Activated CD8-positive, alpha-beta memory T cell treated with anti-CD3 and anti-CD28 coated beads for 24 hours (primary cell): ENCODE data around the gene STK16.

Experiments used
- DNase-seq: peaks from one replicate; pipeline ENCODE4 v3.0.0-alpha.2; 2020

STK16 gene

DNA sequence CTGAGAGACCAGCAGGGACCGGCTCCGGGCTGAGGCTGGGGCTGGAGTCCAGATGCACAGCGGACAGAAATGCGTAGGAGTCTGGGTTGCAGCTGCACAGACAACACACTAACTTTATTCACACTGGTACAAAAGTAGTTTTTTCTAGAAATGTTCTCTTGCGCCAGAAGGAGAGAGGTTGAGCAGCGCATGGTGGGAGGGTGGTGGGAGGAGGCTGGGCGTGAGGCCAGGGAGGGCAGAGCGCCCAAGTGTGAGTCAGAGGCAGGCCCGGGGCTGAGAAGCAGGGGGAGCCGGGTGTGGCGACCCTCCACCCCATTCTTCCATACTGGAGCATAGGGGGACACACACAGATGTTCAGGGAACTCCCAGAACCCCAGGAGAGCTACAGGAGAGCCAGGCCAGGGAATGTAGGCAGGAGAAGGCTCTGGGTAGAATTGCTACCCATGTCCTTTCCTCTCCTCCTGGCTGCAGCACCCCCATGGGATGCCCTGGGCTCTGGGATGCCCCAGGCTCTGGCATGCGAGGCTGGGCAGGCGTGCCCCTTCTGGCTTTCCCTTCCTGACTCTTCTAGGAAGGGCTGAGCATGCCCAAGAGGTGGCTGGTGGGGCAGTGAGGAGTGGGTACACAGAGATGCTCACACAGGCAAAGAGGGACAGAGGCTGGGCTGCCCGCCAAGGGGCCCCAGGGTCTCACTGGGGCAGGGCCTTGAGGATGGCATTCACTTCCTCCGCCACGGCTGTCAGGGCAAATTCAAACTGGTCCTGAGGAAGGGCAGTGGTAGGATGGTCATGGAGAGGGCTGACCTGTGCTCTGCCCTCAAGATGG is 44.5 kb downstream of the STK16 start:
- DNase-seq: no peak

DNA sequence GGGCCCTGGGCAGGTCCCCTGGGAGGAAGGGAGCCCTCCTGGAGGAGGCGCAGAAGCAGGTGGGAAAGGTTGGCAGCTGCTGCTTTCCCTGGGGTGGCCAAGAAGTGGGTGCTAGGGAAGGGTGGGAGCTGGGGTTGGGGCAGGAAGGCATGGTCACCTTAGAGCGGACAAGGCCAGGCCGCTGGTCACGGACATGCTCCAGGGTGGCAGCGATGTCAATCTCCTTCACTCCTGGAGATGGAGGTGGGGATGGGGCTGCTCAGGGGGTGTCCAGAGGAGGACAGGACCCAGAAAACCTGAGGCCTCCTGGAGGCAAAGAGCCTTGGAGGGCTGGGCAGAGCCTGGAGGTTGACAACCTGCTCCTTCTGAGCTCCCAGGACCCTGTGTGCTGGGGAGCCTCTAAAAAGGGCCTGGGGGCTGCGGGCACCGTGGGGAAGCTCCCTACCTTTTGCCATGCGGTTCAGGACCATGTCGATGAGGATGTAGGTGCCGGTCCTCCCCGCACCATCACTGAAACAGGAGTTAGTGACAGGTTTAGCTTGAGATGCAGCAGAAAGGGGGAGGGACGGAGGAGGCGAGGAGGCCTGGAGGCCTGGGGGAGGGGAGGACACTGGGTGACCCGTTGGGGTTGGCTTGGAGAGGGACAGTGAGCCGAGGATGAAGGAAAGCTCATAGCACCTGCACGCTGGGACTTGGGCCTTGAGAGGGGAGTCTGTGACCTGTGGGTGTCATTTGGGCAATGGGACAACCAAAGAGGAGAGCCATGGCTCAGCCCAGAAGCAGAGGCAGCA is 45.3 kb downstream of the STK16 start:
- DNase-seq: no peak

DNA sequence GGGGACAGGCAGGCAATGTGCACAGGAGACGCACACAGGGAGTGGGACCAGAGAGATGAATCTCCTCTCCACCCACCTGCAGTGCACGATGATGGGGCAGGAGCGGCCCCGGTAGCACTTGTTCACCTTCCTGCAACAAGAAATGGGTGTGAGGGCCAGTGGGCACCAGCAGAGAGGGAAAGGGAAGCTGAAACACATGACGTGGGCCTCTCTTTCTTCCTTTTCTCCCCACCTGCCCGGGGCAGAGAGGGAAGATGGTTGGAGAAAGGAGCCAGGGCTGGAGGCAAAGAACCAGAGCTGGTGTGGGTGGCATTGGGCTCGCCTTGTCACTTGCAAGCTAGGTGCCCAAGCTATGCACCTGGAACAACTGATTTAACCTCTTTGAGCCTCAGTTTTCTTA is 46.1 kb downstream of the STK16 start:
- DNase-seq: no peak

DNA sequence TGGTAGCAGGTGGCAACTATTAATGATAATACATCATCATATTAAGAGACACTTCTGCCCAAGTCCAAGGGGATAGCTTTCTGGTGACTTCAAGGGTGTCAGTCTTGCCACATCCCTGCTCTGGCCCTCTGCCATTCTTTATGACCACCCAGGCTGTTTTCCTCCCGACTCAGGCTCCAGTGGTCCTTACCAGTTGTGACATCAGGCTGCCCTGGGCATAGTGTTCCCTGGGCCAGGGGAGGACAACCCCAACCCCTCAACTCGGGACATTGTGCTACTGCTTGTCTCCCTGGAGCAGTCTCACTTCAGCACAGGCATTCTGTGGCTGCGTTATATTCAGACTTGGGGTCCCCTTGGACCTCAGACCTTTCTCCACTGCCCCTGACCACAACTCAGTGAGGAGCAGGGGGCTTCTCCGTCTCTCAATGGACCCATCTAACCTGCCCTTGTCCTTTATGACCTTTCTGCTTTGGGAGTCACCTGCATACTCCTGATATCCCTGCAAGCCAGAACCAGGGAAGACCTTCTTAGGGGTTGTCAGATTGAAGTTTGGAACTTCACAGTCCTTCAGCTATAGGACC is 46.7 kb downstream of the STK16 start:
- no peak for DNase-seq

DNA sequence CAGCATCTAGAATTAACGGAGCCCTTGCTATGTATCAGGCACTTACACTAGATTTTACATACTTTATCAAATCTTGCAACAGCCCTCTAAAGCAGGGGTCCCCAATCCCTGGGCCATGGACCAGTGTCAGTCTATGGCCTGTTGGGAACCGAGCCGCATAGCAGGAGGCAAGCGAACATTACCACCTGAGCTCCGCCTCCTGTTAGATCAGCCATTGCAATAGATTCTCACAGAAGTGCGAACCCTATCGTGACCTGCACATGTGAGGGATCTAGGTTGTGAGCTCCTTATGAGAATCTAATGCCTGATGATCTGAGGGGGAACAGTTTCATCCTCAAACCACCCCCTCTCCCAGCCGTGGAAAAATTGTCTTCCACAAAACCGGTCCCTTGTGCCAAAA is 47.3 kb downstream of the STK16 start:
- DNase-seq: peak; percentile 43

DNA sequence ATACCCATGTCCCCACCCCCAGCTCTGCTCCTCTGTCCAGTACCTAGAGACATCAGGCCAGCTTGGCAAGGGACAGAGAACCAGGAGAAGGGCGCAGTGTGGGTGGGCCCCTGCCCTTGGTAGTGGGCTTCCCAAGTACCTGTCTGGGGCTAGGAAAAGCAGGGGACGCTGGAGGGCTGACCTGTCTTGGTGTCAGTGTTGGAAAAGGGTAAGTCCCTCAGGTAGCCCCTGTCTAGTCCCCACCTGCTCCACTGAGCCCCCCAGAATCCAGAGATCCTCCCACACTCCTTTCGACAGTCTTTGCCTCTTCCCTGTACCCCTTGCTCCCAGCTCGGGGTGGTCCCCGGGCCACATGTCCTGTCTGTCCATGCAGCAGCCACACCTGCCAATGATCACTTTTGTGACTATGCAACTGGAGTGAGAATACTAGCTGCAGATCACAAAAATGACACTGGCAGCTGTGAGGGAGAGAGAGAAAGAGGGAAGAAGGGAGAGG is 48.5 kb downstream of the STK16 start:
- DNase-seq: peak; percentile 56

DNA sequence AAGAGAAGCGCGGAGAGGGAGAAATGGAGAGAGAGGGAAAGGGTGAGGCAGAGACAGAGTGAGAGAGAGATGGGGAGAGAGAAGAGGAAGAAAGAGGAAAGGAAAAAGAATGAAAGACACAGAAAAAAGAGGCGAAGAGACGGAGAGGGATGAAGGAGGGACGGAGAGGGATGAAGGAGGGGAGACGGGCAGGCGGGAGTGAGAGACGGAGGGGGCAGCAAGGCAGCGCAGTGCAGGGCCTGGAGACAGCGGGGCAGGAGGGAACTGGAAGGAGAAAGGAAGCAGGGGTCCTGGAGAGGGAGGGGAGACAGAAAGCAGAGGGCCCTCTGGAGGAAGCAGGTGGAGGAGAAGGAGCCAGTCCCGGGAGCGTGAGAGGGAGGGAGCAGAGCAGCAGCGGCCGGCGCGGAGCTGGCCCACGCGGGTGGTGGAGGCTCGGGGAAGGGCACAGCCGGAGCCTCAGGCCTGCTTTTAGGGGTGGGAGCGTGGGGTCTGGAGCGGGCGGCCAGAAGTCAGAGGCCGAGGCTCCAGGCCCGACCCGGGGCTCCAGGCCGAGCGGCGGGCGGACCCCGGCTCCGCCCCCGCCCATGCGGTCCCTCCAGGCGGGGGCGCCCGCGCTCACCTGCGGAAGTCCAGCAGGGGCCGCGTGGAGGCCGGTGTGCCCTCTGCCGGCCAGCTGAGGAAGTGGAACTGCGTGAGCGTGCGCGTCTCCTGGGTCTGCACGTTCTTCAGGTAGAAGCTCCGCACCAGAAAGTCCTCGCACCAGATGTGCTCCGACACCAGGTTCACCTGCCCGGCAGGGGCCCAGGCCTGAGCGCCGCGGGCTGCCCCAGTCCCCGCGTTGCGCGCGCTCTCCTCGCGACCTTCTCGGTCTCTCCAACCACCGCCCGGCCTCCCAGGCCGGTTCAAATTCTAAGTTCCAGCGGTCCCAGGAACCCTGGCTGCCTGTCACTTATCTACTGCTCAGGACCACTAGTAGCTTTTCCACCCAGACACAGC is 49.4 kb downstream of the STK16 start:
- peak; percentile 95 for DNase-seq

DNA sequence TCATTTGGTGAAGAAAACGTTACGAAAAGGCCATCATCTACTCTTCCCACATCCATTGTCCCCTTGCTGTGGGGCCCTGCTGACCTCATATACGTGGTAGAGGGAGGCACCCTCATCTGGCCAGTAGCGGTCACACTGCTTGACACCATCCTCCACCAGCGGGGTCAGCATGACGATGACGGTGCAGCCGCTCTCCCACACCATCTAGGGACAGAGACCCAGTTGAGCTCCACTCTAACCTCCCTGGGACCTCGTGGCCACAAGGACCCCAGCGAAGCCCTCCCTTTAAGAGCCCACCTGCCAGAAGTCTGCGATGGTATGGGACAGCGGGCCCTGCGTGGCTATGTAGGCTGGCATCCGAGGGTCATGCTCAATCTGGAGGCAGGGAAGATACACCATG is 50.9 kb downstream of the STK16 start:
- DNase-seq: no peak

DNA sequence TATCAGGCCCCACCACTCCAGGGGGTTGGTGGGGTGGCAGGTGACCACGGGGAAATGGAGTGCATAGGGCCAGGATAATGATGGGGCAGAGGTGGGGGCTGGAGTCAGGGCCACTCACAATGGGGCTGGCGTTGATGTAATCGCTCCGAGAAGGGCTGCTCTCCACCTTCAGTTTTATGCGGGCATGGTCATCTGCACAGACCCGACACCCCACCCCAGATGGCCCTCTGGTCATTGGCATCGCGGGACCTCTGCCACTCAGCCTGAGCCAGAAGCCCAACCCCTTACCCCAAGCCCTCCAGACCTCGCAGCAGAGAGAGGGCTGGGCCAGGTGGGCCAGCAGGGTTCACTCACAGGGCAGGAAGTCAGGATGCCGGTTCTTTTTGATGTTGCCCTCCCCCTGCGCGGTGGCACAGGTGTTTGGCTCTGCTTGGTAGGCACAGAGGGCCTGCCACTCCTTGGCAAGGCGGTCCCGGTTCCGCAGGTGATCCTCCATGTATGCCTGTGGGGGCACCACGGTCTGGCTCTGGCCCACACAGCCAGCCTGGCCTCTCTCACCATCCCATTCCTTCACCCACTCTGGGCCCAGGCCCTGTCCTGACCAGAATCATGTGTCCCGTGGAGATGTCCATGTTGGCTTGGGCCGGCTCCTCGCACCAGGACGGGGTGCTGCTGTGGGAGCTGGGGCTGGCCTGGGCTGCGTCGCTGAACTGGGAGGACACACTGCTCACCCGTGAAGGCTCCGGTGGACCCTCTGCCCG is 51.5 kb downstream of the STK16 start:
- no peak for DNase-seq

DNA sequence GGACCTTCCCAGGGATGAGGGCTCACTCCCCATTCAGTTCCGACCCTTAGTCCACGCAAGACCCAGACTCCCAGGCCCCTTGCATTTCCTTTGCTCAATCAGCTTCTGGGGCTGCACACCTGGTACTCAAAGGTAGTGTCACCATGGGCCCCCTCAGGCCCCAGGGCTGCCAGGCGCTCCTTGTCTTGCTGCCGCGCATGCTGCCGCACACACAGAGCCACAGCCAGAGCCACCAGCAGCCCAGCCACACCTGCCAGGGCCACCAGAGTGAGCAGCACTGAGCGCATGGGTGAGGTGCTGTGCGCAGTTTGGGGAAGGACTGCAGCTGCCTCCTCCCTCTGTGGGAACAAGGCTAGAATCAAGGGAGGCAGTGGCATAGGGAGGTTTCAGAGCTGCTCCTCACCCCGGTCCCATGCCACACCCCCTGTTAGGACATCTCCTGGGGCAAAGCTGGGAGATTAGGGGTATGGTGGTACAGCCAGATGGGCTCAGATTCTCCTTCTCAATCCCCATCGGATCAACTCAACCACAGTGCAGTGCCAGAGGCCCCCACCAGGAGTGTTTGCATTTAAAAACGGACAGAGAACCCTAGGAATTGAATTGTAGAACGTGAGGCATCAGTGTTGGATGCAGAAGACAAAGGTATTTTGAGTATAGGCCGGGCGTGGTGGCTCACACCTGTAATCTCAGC is 52.6 kb downstream of the STK16 start:
- DNase-seq: peak; percentile 54

DNA sequence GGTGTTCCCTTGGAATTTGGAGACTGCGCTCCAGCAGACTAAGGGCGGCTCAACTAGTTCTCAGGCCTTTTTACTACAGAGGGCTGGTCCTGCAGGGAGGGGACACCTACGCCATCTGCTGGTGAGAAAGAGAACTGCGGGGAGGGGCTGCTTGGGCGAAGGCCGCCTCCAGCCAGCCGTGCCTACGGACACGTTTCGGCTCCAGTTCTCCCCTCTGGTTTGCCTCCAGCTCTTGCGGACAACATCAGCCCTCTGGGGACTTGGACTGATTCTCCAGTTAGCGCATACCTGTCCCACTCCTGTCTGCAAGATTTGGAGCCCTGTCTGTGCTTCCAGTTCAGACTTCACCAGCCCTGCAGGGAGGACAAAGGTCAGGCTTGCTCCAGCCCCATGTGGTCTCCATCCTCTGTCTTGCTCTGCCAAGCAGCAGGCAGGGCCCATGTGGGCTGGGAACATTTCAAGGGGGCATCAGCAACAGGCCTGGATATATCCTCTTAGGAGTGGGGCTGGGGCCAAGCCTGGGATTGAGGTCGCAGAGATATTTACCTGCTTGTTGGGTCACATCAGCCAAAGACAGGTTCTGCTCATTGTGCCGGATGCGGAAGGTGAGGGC is 53.6 kb downstream of the STK16 start:
- DNase-seq: peak; percentile 98

DNA sequence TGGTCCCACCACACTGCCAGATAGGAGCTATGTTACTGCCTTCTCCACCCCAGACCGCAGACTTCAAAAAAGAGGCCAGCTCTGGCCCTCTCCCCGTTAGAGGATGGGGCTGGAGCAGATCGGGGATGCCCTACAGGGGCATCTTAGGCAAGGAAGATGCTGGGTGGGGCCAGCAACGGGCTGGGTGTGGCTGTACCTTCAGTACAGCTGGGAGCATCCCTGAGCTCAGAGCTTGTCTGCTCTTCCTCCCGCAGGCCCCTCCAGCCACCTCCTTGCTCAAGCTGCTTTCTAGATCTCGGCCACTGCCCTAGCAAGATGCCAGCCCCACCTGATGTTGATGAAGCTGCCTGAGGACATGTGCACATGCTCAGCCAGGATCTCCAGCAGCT is 54.1 kb downstream of the STK16 start:
- no peak for DNase-seq
